Measurements from ENCODE around the gene HEXD. TPM values are rescaled to one million over a fixed set of nuclear protein-coding genes. Genes with fewer than 3 reads are reported as not detected.
A peak's percentile ranks its signal among the peaks of the same experiment; 100 is the strongest.
"Not testable (repeated sequence)": the region's sequence is repeated elsewhere in the genome, so short reads cannot be mapped to it uniquely, and the experiment has no call there.

HEXD gene
- total RNA-seq, 1 donor from 2014 or later = 82.8 TPM

DNA sequence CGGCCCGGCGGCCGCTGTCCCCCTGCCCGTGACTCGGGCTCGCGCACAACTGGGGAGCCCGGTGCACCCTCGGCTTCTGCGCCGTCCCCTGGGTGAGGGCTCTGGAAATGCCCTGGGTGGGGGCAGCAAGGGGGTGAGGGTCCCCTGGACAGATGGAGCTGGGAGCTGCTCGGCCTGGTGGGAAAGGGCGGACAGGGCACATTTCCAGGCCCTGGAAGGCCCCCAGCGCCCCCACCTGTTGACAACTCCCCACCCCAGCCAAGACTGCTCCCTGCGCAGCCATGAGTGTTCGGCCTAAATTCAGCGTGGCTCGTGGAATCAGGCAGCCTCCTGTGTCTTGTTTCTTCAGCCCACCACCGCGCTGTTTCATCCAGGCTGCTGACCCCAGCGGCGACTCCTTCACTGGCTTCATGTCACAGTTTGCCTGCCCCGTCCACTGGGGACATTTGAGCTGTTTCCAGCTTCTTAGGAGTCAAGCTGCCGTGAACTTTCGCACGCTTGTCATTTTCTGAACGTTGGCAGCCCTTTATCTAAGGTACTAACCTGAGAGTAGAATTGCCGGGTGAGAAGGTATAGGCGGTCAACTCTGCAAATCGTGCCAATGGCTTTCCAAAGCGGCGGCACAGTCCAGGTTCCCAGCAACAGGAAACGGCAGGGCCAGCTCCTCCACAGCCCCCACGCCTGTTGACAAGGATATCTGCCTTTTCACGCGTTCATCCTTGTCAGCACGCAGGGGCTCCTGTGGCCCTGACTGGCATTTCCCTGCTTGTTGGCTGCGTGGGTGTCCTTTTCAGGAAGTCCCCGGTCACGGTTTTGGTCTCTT lies 45.7 kb upstream of the HEXD start:
- peaks cover 28% of the 10 kb centered on the region for H3K4me1 Mint-ChIP-seq
- H3K36me3 Mint-ChIP-seq = no peaks in the 10 kb centered on the region
- H3K27ac Mint-ChIP-seq = peak overlapping the region; percentile 25
- peaks cover 10% of the 10 kb centered on the region for H3K27me3 Mint-ChIP-seq (ENCODE audit: low read depth)
- H3K9me3 Mint-ChIP-seq = no peaks in the 10 kb centered on the region
- DNase-seq (ENCODE audit: low spot score in 2 of 2, unreplicated experiment in 2 of 2) = no peak
- TF ChIP-seq, protein P1, sequence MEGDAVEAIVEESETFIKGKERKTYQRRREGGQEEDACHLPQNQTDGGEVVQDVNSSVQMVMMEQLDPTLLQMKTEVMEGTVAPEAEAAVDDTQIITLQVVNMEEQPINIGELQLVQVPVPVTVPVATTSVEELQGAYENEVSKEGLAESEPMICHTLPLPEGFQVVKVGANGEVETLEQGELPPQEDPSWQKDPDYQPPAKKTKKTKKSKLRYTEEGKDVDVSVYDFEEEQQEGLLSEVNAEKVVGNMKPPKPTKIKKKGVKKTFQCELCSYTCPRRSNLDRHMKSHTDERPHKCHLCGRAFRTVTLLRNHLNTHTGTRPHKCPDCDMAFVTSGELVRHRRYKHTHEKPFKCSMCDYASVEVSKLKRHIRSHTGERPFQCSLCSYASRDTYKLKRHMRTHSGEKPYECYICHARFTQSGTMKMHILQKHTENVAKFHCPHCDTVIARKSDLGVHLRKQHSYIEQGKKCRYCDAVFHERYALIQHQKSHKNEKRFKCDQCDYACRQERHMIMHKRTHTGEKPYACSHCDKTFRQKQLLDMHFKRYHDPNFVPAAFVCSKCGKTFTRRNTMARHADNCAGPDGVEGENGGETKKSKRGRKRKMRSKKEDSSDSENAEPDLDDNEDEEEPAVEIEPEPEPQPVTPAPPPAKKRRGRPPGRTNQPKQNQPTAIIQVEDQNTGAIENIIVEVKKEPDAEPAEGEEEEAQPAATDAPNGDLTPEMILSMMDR (IDR thresholded peaks at IDR 0.05; ENCODE audit: unreplicated experiment) = no peak
- peak overlapping the region; percentile 63 for H3K4me3 Mint-ChIP-seq

DNA sequence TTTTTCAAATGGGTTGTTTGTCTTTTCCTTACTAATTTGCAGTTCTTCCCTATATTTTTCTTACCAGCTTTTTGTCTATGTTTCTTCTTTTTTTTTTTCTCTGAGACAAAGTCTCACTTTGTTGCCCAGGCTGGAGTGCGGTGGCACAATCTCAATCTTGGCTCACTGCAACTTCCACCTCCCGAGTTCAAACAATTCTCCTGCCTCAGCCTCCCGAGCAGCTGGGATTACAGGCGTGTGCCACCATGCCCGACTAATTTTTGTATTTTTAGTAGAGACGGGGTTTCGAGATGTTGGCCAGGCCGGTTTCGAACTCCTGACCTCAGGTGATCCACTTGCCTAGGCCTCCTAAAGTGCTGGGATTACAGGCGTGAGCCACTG lies 45.1 kb upstream of the HEXD start:
- H3K27me3 Mint-ChIP-seq (ENCODE audit: low read depth) = peaks cover 10% of the 10 kb centered on the region
- H3K27ac Mint-ChIP-seq = peak overlapping the region; percentile 13
- DNase-seq (ENCODE audit: low spot score in 2 of 2, unreplicated experiment in 2 of 2); H3K9me3 Mint-ChIP-seq; H3K36me3 Mint-ChIP-seq: not testable (repeated sequence)
- peak overlapping the region; percentile 63 for H3K4me3 Mint-ChIP-seq
- H3K4me1 Mint-ChIP-seq = peaks cover 22% of the 10 kb centered on the region

DNA sequence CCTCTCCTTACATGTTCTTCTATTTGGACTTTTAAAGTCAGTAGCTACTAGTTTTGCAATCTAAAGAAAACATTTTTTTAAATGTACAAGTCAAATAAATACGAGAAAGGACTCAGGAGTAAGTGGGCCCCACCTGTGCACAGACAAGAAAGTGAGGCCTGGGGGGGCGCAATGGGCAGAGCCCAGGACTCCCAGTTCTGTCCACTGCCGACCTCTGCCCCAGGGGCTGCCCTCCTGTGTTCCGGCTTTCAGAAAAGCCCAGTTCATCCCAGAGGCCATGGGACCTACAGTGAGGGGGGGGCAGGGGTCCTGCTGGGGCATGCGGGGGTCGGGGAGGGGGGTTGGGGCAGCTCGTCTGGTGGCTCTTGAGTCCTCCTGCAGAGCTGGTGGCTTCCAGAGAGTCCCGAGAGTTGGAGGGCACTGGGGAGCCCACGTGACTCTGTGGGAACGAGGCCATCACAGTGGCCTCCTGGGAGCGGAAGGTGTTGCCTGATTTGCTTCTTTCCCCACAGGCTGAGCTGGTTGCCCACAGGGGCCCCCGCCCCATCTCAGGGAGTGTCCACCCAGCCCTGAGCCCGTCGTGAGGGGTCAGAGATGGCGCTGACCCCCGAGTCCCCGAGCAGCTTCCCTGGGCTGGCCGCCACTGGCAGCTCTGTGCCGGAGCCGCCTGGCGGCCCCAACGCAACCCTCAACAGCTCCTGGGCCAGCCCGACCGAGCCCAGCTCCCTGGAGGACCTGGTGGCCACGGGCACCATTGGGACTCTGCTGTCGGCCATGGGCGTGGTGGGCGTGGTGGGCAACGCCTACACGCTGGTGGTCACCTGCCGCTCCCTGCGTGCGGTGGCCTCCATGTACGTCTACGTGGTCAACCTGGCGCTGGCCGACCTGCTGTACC lies 44.2 kb upstream of the HEXD start:
- H3K36me3 Mint-ChIP-seq = no peaks in the 10 kb centered on the region
- TF ChIP-seq, protein P1 (IDR thresholded peaks at IDR 0.05; ENCODE audit: unreplicated experiment) = no peak
- no peaks in the 10 kb centered on the region for H3K9me3 Mint-ChIP-seq
- peaks cover 13% of the 10 kb centered on the region for H3K27me3 Mint-ChIP-seq (ENCODE audit: low read depth)
- H3K27ac Mint-ChIP-seq = no peak overlapping the region
- H3K4me3 Mint-ChIP-seq = no peak overlapping the region
- H3K4me1 Mint-ChIP-seq = peaks cover 20% of the 10 kb centered on the region
- DNase-seq (ENCODE audit: low spot score in 2 of 2, unreplicated experiment in 2 of 2) = no peak

DNA sequence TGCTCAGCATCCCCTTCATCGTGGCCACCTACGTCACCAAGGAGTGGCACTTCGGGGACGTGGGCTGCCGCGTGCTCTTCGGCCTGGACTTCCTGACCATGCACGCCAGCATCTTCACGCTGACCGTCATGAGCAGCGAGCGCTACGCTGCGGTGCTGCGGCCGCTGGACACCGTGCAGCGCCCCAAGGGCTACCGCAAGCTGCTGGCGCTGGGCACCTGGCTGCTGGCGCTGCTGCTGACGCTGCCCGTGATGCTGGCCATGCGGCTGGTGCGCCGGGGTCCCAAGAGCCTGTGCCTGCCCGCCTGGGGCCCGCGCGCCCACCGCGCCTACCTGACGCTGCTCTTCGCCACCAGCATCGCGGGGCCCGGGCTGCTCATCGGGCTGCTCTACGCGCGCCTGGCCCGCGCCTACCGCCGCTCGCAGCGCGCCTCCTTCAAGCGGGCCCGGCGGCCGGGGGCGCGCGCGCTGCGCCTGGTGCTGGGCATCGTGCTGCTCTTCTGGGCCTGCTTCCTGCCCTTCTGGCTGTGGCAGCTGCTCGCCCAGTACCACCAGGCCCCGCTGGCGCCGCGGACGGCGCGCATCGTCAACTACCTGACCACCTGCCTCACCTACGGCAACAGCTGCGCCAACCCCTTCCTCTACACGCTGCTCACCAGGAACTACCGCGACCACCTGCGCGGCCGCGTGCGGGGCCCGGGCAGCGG lies 43.4 kb upstream of the HEXD start:
- DNase-seq (ENCODE audit: low spot score in 2 of 2, unreplicated experiment in 2 of 2) = no peak
- TF ChIP-seq, protein P1 (IDR thresholded peaks at IDR 0.05; ENCODE audit: unreplicated experiment) = no peak
- no peak overlapping the region for H3K4me3 Mint-ChIP-seq

DNA sequence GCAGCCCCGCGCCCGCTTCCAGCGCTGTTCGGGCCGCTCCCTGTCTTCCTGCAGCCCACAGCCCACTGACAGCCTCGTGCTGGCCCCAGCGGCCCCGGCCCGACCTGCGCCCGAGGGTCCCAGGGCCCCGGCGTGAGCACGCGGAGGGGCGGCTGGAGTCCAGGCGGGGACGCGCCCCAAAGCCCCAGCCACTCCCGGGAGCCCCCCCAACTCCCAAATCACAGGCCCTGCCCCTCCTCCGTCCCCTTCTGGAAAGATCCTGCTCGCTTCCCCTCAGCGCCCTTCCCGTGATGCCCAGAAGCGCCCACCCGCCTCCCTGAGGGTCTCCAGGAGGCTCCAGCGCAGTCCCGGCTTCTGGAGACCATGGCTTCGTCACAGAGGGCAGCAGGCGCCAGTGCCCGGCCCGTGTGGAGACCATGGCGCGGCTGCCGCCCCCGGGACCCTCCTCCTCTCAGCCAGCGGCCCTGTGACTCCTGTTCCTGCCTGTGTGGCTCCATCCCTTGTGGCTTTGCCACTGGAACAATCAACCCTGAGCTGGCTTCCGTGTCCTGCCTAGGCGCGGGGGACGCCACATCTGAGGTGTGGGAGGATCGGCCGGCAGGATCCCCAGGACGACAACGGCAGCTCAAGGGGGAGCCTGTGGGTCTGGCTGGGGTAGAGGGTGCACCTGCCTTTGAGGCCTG lies 42.6 kb upstream of the HEXD start:
- H3K36me3 Mint-ChIP-seq = no peaks in the 10 kb centered on the region
- peaks cover 20% of the 10 kb centered on the region for H3K4me1 Mint-ChIP-seq
- peaks cover 21% of the 10 kb centered on the region for H3K27me3 Mint-ChIP-seq (ENCODE audit: low read depth)
- TF ChIP-seq, protein P1 (IDR thresholded peaks at IDR 0.05; ENCODE audit: unreplicated experiment) = no peak
- DNase-seq (ENCODE audit: low spot score in 2 of 2, unreplicated experiment in 2 of 2) = no peak
- no peak overlapping the region for H3K4me3 Mint-ChIP-seq
- H3K9me3 Mint-ChIP-seq = no peaks in the 10 kb centered on the region
- H3K27ac Mint-ChIP-seq = no peak overlapping the region

More for the DNA sequence above, 43.4 kb upstream of the HEXD start:
- peaks cover 20% of the 10 kb centered on the region for H3K4me1 Mint-ChIP-seq
- no peak overlapping the region for H3K27ac Mint-ChIP-seq
- no peaks in the 10 kb centered on the region for H3K9me3 Mint-ChIP-seq
- peaks cover 14% of the 10 kb centered on the region for H3K27me3 Mint-ChIP-seq (ENCODE audit: low read depth)
- H3K36me3 Mint-ChIP-seq = no peaks in the 10 kb centered on the region

Data from mesothelial cell of epicardium (in vitro differentiated cells).